ENCODE measurements around the gene LARP1B.

Gene LARP1B

DNA sequence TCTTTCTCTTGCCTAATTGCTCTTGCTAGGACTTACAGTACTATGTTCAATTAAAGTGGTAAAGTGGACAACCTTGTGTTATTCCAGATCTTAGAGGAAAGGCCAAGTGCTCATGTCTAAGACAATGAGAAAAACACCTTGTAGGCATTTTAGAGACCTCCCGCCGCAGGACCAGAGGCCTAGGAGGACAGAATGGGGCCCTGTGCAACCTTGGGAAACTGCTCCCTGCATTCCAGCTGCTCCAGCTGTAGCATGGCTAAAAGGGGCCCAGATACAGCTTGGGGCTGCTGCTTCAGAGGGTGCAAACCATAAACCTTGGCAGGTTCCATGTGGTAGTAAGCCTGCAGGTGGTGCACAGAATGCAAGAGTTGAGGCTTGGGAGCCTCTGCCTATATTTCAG, 125.5 kb downstream of the LARP1B start:
- no peak for DNase-seq
- no peaks in the 10 kb centered on the region for H3K27me3 ChIP-seq (replicated peaks; ENCODE audit: control insufficient read depth, insufficient read depth, low read length, poor library complexity, severe bottlenecking)
- no peaks in the 10 kb centered on the region for H3K36me3 ChIP-seq (ENCODE audit: control insufficient read depth, insufficient read depth, low read length)
- H3K4me3 ChIP-seq (ENCODE audit: insufficient read depth, low read depth, low read length, poor library complexity, severe bottlenecking): no peak overlapping the region
- H3K27ac ChIP-seq (ENCODE audit: insufficient read depth, low read length, poor library complexity, severe bottlenecking): no peak overlapping the region
- H3K9me3 ChIP-seq (ENCODE audit: control insufficient read depth, low read length): no peaks in the 10 kb centered on the region
- H3K4me1 ChIP-seq (ENCODE audit: control insufficient read depth, insufficient read depth, low read length, poor library complexity, severe bottlenecking): no peaks in the 10 kb centered on the region

DNA sequence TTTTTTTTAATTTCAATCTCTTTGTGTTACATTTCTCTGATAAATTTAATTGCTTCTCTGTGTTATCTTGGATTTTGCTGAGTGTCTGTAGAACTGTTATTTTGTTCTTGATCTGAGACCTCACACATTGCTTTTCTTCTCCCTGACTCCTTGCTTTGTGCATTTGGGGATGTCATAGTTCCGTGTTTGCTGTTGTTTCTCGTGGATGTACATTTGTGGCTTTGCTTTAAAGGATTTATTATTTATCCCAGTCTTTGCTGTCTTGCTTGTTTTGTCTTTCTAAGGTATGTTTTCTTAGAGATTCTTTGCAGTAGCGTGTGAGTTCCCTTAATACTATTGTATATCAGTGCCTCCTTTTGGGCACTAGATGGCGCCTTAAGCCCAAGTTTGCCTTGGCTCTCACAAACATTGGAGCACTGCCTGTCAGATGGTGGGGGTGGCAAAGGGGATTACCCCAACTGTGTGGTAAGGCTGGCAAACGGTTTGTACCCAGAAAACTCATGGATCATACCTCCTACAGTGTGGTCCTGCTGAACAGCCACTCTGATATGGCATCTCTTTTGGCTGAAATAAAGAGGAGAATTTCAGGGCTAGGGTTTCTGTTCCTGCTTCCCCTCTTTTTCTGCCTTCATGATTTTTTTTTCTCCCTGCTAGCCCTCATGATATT, 130.1 kb downstream of the LARP1B start:
- no peaks in the 10 kb centered on the region for H3K4me1 ChIP-seq (ENCODE audit: control insufficient read depth, insufficient read depth, low read length, poor library complexity, severe bottlenecking)
- no peaks in the 10 kb centered on the region for H3K9me3 ChIP-seq (ENCODE audit: control insufficient read depth, low read length)
- H3K27me3 ChIP-seq (replicated peaks; ENCODE audit: control insufficient read depth, insufficient read depth, low read length, poor library complexity, severe bottlenecking): no peaks in the 10 kb centered on the region
- no peak overlapping the region for H3K4me3 ChIP-seq (ENCODE audit: insufficient read depth, low read depth, low read length, poor library complexity, severe bottlenecking)
- peak; percentile 27 to 53 (median 43) for DNase-seq
- H3K36me3 ChIP-seq (ENCODE audit: control insufficient read depth, insufficient read depth, low read length): no peaks in the 10 kb centered on the region
- H3K27ac ChIP-seq (ENCODE audit: insufficient read depth, low read length, poor library complexity, severe bottlenecking): no peak overlapping the region

DNA sequence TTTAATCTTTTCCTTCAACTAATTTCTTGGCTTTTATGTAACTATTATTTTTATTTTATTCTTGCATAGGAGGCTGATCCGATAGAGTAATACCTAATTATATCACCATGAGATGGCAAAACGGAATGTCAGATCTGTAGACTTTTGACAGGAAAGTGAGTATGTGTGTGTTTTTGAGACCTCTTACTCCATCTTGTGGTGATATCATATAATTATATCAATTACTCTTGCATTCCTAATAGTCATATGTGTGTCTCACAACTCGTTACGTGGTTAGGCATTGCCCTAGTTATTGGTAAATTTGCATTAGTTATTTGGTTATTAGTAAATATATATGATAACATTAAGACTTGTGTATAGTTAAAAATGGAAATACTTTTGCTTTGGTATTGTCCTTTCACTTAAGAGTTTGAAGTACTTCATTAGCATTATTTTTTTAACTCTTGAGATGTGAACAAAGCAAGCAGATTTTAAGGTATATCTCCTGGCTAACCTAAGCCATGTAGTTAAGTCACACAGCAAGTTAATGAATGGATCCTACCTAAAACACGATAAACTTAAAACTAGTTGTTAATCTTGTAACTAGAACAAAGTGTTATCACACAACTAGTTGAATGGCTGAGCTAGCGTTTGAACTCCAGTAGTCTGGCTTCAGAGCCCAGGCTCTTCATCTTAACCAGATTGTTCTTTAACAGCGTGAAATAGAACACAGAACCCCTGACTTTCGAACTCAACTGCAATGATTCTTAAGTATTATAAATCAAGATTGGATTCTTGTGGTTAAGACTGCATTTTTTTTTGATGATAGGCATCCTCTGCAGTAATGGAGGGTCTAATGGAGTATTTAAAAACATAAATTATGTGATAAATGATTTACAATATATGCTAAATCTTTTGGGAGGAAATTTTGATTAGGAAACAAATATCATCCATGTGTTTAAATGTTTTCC, 159.4 kb downstream of the LARP1B start:
- H3K4me3 ChIP-seq (ENCODE audit: insufficient read depth, low read depth, low read length, poor library complexity, severe bottlenecking): no peak overlapping the region
- no peaks in the 10 kb centered on the region for H3K9me3 ChIP-seq (ENCODE audit: control insufficient read depth, low read length)
- H3K36me3 ChIP-seq (ENCODE audit: control insufficient read depth, insufficient read depth, low read length): no peaks in the 10 kb centered on the region
- no peaks in the 10 kb centered on the region for H3K4me1 ChIP-seq (ENCODE audit: control insufficient read depth, insufficient read depth, low read length, poor library complexity, severe bottlenecking)
- H3K27me3 ChIP-seq (replicated peaks; ENCODE audit: control insufficient read depth, insufficient read depth, low read length, poor library complexity, severe bottlenecking): no peaks in the 10 kb centered on the region
- no peak for DNase-seq
- no peak overlapping the region for H3K27ac ChIP-seq (ENCODE audit: insufficient read depth, low read length, poor library complexity, severe bottlenecking)

GRCh38 chr4:128221586-128221985, 160.5 kb downstream of the LARP1B start:
- Histone ChIP-seq H3K27ac (ENCODE audit: insufficient read depth, low read length, poor library complexity, severe bottlenecking) (no peak overlapping the region), H3K36me3 (ENCODE audit: control insufficient read depth, insufficient read depth, low read length) (no peaks in the 10 kb centered on the region), H3K27me3 (replicated peaks; ENCODE audit: control insufficient read depth, insufficient read depth, low read length, poor library complexity, severe bottlenecking) (no peaks in the 10 kb centered on the region), H3K9me3 (ENCODE audit: control insufficient read depth, low read length) (no peaks in the 10 kb centered on the region), H3K4me1 (ENCODE audit: control insufficient read depth, insufficient read depth, low read length, poor library complexity, severe bottlenecking) (no peaks in the 10 kb centered on the region), H3K4me3 (ENCODE audit: insufficient read depth, low read depth, low read length, poor library complexity, severe bottlenecking) (no peak overlapping the region)
- DNase-seq: no peak

GRCh38 chr4:128225148-128225547, 164.0 kb downstream of the LARP1B start:
- no peaks in the 10 kb centered on the region for H3K9me3 ChIP-seq (ENCODE audit: control insufficient read depth, low read length)
- no peaks in the 10 kb centered on the region for H3K4me1 ChIP-seq (ENCODE audit: control insufficient read depth, insufficient read depth, low read length, poor library complexity, severe bottlenecking)
- H3K27ac ChIP-seq (ENCODE audit: insufficient read depth, low read length, poor library complexity, severe bottlenecking): no peak overlapping the region
- no peaks in the 10 kb centered on the region for H3K27me3 ChIP-seq (replicated peaks; ENCODE audit: control insufficient read depth, insufficient read depth, low read length, poor library complexity, severe bottlenecking)
- H3K36me3 ChIP-seq (ENCODE audit: control insufficient read depth, insufficient read depth, low read length): no peaks in the 10 kb centered on the region
- no peak overlapping the region for H3K4me3 ChIP-seq (ENCODE audit: insufficient read depth, low read depth, low read length, poor library complexity, severe bottlenecking)
- DNase-seq: no peak

DNA sequence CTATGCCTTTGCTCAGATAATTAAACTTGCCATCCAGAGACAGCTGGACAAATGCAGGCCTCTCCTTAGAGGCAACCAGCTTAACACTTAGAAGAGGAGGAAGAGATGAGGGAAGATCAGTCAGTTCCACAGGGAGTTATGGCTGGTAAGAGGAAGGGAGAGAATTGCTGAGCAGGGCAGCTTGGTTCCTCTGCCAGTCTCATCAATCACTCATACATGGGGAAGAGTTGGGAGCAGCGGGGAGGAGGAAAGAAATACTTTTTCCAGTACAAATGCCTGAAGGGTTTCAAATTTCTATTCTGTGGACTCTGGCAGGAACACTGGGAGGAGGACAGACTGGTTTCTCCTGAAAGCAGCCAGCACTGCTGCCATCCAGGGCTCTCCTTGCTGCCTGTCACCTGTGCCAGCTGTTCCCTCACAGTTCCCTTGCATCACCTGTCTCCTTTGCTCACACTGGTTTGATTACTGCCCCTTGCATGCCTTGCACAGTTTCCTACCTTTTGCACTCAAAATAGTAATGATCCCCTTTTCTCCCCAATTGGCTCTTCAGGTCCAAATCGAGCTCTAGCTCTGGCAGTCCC, 167.0 kb downstream of the LARP1B start:
- no peak overlapping the region for H3K27ac ChIP-seq (ENCODE audit: insufficient read depth, low read length, poor library complexity, severe bottlenecking)

GRCh38 chr4:128228845-128229795, 168.0 kb downstream of the LARP1B start:
- H3K4me1 ChIP-seq (ENCODE audit: control insufficient read depth, insufficient read depth, low read length, poor library complexity, severe bottlenecking): no peaks in the 10 kb centered on the region
- H3K27ac ChIP-seq (ENCODE audit: insufficient read depth, low read length, poor library complexity, severe bottlenecking): no peak overlapping the region

More for the DNA sequence above, 167.0 kb downstream of the LARP1B start:
- Histone ChIP-seq H3K4me3 (ENCODE audit: insufficient read depth, low read depth, low read length, poor library complexity, severe bottlenecking) (no peak overlapping the region), H3K4me1 (ENCODE audit: control insufficient read depth, insufficient read depth, low read length, poor library complexity, severe bottlenecking) (no peaks in the 10 kb centered on the region), H3K36me3 (ENCODE audit: control insufficient read depth, insufficient read depth, low read length) (no peaks in the 10 kb centered on the region), H3K27me3 (replicated peaks; ENCODE audit: control insufficient read depth, insufficient read depth, low read length, poor library complexity, severe bottlenecking) (no peaks in the 10 kb centered on the region), H3K9me3 (ENCODE audit: control insufficient read depth, low read length) (no peaks in the 10 kb centered on the region)
- DNase-seq: no peak

GRCh38 chr4:128232719-128233118, 171.6 kb downstream of the LARP1B start:
- Histone ChIP-seq H3K27me3 (replicated peaks; ENCODE audit: control insufficient read depth, insufficient read depth, low read length, poor library complexity, severe bottlenecking) (no peaks in the 10 kb centered on the region), H3K27ac (ENCODE audit: insufficient read depth, low read length, poor library complexity, severe bottlenecking) (no peak overlapping the region), H3K36me3 (ENCODE audit: control insufficient read depth, insufficient read depth, low read length) (no peaks in the 10 kb centered on the region), H3K9me3 (ENCODE audit: control insufficient read depth, low read length) (no peaks in the 10 kb centered on the region), H3K4me3 (ENCODE audit: insufficient read depth, low read depth, low read length, poor library complexity, severe bottlenecking) (no peak overlapping the region), H3K4me1 (ENCODE audit: control insufficient read depth, insufficient read depth, low read length, poor library complexity, severe bottlenecking) (no peaks in the 10 kb centered on the region)
- no peak for DNase-seq

More at GRCh38 chr4:128228845-128229795, 168.0 kb downstream of the LARP1B start:
- DNase-seq: no peak
- H3K36me3 ChIP-seq (ENCODE audit: control insufficient read depth, insufficient read depth, low read length): no peaks in the 10 kb centered on the region
- no peaks in the 10 kb centered on the region for H3K9me3 ChIP-seq (ENCODE audit: control insufficient read depth, low read length)
- H3K4me3 ChIP-seq (ENCODE audit: insufficient read depth, low read depth, low read length, poor library complexity, severe bottlenecking): no peak overlapping the region
- H3K27me3 ChIP-seq (replicated peaks; ENCODE audit: control insufficient read depth, insufficient read depth, low read length, poor library complexity, severe bottlenecking): no peaks in the 10 kb centered on the region

GRCh38 chr4:128234836-128235235, 173.7 kb downstream of the LARP1B start:
- H3K9me3 ChIP-seq (ENCODE audit: control insufficient read depth, low read length): no peaks in the 10 kb centered on the region
- H3K27ac ChIP-seq (ENCODE audit: insufficient read depth, low read length, poor library complexity, severe bottlenecking): no peak overlapping the region
- DNase-seq: no peak
- H3K4me3 ChIP-seq (ENCODE audit: insufficient read depth, low read depth, low read length, poor library complexity, severe bottlenecking): no peak overlapping the region
- H3K27me3 ChIP-seq (replicated peaks; ENCODE audit: control insufficient read depth, insufficient read depth, low read length, poor library complexity, severe bottlenecking): no peaks in the 10 kb centered on the region
- no peaks in the 10 kb centered on the region for H3K4me1 ChIP-seq (ENCODE audit: control insufficient read depth, insufficient read depth, low read length, poor library complexity, severe bottlenecking)
- no peaks in the 10 kb centered on the region for H3K36me3 ChIP-seq (ENCODE audit: control insufficient read depth, insufficient read depth, low read length)

All from effector memory CD4-positive, alpha-beta T cell (primary cell).